CD4-positive, alpha-beta memory T cell (primary cell): Measurements from ENCODE around the gene C1GALT1. TPM values are rescaled to one million over a fixed set of nuclear protein-coding genes. Genes with fewer than 3 reads are reported as not detected.

Experiments used
- CTCF ChIA-PET: fragments of 350-600 bp; sonication (Branson Sonifier 250); formaldehyde crosslinking; loops from one replicate; lab custom pipeline; 2021; ENCODE audit warnings: inconsistent platforms; ENCODE audit not compliant: partially characterized antibody; lab: Charles Lee
- POLR2A ChIA-PET: fragments of 350-600 bp; sonication (Branson Sonifier 250); formaldehyde crosslinking; loops from one replicate; lab custom pipeline; 2021; ENCODE audit not compliant: partially characterized antibody; lab: Charles Lee
- DNase-seq, 5 donors: peaks; one replicate each; pipeline versions ENCODE4 v3.0.0 to v3.0.0-alpha.2; 2020 to 2022; ENCODE audit warnings: mixed read lengths in 1 of 5
- H3K27ac ChIP-seq: one replicate; pipeline ENCODE4 v1.7.0; 2013; ENCODE audit warnings: low read depth, low read length
- H3K27me3 ChIP-seq: 2 replicates; pipeline ENCODE4 v1.7.0; 2013; ENCODE audit warnings: mild to moderate bottlenecking, low read length, moderate library complexity; ENCODE audit not compliant: insufficient read depth
- H3K36me3 ChIP-seq: 2 replicates; pipeline ENCODE4 v1.7.0; 2013; ENCODE audit warnings: mild to moderate bottlenecking, low read length, moderate library complexity; ENCODE audit not compliant: insufficient read depth
- H3K4me1 ChIP-seq: 2 replicates; pipeline ENCODE4 v1.7.0; 2013; ENCODE audit warnings: mild to moderate bottlenecking, low read length, moderate library complexity; ENCODE audit not compliant: insufficient read depth
- H3K4me3 ChIP-seq, 2 donors: one replicate each; pipeline ENCODE4 v1.7.0; 2013; ENCODE audit warnings: low read length in 2 of 2, mild to moderate bottlenecking in 1 of 2
- H3K9me3 ChIP-seq, 2 donors: one replicate each; pipeline ENCODE4 v1.7.0; 2013; ENCODE audit warnings: low read length in 2 of 2, control low read depth in 1 of 2; ENCODE audit not compliant: control insufficient read depth in 1 of 2
- H3K27ac Mint-ChIP-seq, 7 donors: one replicate each; pipeline ENCODE4 v1.8.0; 2020 to 2021; ENCODE audit warnings: mixed read lengths in 7 of 7, mild to moderate bottlenecking in 6 of 7, inconsistent platforms in 3 of 7, moderate library complexity in 3 of 7
- H3K27me3 Mint-ChIP-seq, 2 donors: one replicate each; pipeline ENCODE4 v1.8.0; 2020 to 2021; ENCODE audit warnings: mixed read lengths in 2 of 2
- H3K36me3 Mint-ChIP-seq, 2 donors: one replicate each; pipeline ENCODE4 v1.8.0; 2020 to 2021; ENCODE audit warnings: mixed read lengths in 2 of 2, inconsistent platforms in 1 of 2, mild to moderate bottlenecking in 1 of 2
- H3K4me1 Mint-ChIP-seq, 4 donors: one replicate each; pipeline ENCODE4 v1.8.0; 2020 to 2021; ENCODE audit warnings: mixed read lengths in 4 of 4, mild to moderate bottlenecking in 1 of 4
- H3K4me3 Mint-ChIP-seq, 8 donors: one replicate each; pipeline ENCODE4 v1.8.0; 2020 to 2021; ENCODE audit warnings: mixed read lengths in 8 of 8, mild to moderate bottlenecking in 7 of 8, moderate library complexity in 6 of 8, inconsistent platforms in 3 of 8
- H3K9me3 Mint-ChIP-seq, 8 donors: one replicate each; pipeline ENCODE4 v1.8.0; 2020 to 2021; ENCODE audit warnings: mixed read lengths in 8 of 8, mild to moderate bottlenecking in 5 of 8, inconsistent platforms in 3 of 8, moderate library complexity in 1 of 8
- intact Hi-C: fragments of 100-400 bp; cut with micrococcal nuclease; formaldehyde crosslinking; loops from one replicate; pipeline ENCODE4 v1.15.1; 2023
- polyA plus RNA-seq, 2 donors: library from polyadenylated mRNA; unstranded; fragments of 300-500 nt; fragmentation: Illumina TruSeq; gene quantifications; one replicate each; pipeline ENCODE4 v1.2.3, GENCODE V29; 2021
- total RNA-seq, 2 experiments: library from RNA; stranded (reverse); gene quantifications; one replicate each; pipeline ENCODE4 v1.2.3, GENCODE V29; 2021

Gene C1GALT1
- total and polyA plus RNA-seq, 4 experiments from 2014 or later: 54.6 to 68.5 (median 58.6) TPM

DNA sequence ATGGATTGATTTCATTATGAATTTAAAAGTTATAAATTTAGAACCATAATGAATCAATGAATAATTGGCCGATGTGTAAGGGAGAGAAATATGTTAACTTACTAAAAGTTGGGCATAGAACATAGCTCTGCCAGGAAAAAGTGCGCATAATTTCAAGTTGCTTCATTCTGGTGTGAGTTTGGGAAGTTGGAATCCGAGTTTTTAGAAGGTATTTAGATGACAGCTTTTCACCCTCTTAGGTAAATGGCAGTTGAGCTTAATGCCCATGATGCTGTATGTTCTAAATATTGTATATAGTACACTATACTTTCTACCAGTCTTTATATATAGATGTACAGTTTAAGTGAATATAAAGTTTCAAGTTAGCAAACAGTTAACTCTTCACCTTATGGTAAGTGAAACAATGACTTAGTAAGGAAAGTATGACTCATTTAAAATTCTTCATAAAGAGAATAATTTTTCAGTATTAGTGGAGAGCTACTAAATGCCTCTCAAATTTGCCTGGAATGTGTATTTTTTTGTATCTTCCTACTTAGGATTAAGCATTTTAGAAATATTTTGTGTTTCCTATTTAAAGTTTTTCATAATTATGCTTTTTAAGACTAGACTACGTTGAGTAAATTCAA, 1.6 kb downstream of the C1GALT1 start:
- CTCF ChIA-PET: interaction anchor here (0.9 to 2.7 kb wide), 6 partner anchors 18 to 358 kb away, joined by 3 to 26 read pairs (median 4); no protein-coding TSS in a partner anchor
- peak overlapping the region; percentile 96 for H3K27ac ChIP-seq
- peaks cover 63% of the 10 kb centered on the region for H3K4me1 ChIP-seq

DNA sequence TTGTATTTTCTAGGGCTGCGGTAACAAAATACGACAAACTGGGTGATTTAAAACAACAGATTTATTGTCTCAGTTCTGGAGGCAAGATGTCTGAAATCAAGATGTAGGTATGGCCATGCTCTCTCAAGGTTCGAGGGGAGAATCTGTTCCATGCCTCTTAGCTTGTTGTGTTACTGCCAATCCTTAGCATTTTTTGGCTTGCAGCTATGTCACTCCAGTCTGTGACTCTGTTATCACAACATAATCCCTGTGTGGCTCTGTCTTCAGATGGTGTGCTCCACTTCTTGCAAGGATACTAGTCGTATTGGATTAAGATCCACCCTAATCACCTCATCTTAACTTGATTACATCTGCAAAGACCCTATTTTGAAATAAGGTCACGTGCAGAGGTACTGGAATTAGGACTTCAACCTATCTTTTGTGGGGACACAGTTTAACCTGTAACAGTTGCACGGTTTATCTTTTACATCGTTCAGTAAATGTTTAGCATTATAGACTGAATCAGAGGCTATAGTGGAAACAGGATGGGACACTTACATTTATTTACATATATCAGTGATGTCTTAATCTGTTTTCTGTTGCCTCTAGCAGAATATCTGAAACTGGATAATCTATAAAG, 3.1 kb downstream of the C1GALT1 start:
- Mint-ChIP-seq H3K36me3 (peaks cover 5 to 11% of the 10 kb centered on the region in 2 donors), H3K27me3 (no peaks in the 10 kb centered on the region), H3K4me3 (peak overlapping the region in 6 of 8 donors; percentile 64 to 96 (median 92)), H3K27ac (peak overlapping the region in 5 of 7 donors; percentile 44 to 94 (median 53)), H3K4me1 (peaks cover 19 to 31% (median 28%) of the 10 kb centered on the region in 4 donors), H3K9me3 (no peaks in the 10 kb centered on the region)
- Histone ChIP-seq H3K27ac (no peak overlapping the region), H3K4me1 (peaks cover 73% of the 10 kb centered on the region), H3K9me3 (no peaks in the 10 kb centered on the region), H3K4me3 (no peak overlapping the region), H3K36me3 (peaks cover 4% of the 10 kb centered on the region), H3K27me3 (no peaks in the 10 kb centered on the region)
- intact Hi-C loops: loop anchor here (10.0 kb wide), 1 partner anchor 949 kb away; no protein-coding TSS in a partner anchor
- ChIA-PET POLR2A (interaction anchor here (6.3 kb wide), 1 partner anchor 26 kb away, joined by 128 read pairs; no protein-coding TSS in a partner anchor), CTCF (interaction anchor here (2.7 kb wide), 1 partner anchor 82 kb away, joined by 26 read pairs; no protein-coding TSS in a partner anchor)
- DNase-seq: no peak

More for the DNA sequence above, 1.6 kb downstream of the C1GALT1 start:
- H3K9me3 Mint-ChIP-seq: no peaks in the 10 kb centered on the region
- H3K4me3 Mint-ChIP-seq: peak overlapping the region; percentile 83 to 96 (median 92)
- intact Hi-C loops: loop anchor here (2.0 to 10.0 kb wide), 6 partner anchors 357 to 1113 kb away; partner anchors contain the start of genes GLCCI1 and MIOS
- POLR2A ChIA-PET: interaction anchor here (1.0 to 6.3 kb wide), 11 partner anchors 7 to 384 kb away, joined by 3 to 128 read pairs (median 10); no protein-coding TSS in a partner anchor
- Histone ChIP-seq H3K4me3 (peak overlapping the region; percentile 55 to 60), H3K9me3 (no peaks in the 10 kb centered on the region), H3K36me3 (peaks cover 4% of the 10 kb centered on the region), H3K27me3 (no peaks in the 10 kb centered on the region)
- H3K4me1 Mint-ChIP-seq: peaks cover 12 to 25% (median 21%) of the 10 kb centered on the region in 4 donors
- no peak for DNase-seq
- H3K27me3 Mint-ChIP-seq: no peaks in the 10 kb centered on the region
- peak overlapping the region; percentile 80 to 95 (median 94) for H3K27ac Mint-ChIP-seq
- H3K36me3 Mint-ChIP-seq: peaks cover 5 to 11% of the 10 kb centered on the region in 2 donors

DNA sequence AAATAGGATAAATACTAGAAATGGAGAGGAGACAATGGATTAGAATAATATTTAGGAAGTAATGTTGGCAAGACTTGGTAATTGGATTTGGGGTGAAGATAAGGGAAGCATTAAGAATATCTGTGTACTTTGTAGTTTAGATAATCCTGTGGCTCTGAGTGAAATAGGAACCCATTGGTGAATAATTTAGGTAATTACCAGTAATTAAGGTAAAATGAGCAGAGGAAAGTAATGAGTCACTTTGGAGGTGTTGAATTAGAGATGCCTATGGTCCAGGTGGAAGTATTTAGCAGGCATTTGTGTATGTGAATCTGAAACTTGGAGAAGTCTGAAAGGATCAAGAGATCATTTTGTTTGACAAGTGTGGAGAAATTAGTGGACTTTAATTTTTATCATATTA, 5.7 kb downstream of the C1GALT1 start:
- Histone ChIP-seq H3K36me3 (peaks cover 4% of the 10 kb centered on the region), H3K4me3 (no peak overlapping the region), H3K27ac (no peak overlapping the region), H3K27me3 (no peaks in the 10 kb centered on the region), H3K9me3 (no peaks in the 10 kb centered on the region), H3K4me1 (peaks cover 79% of the 10 kb centered on the region)
- Mint-ChIP-seq H3K27ac (no peak overlapping the region), H3K4me1 (peaks cover 27 to 38% (median 34%) of the 10 kb centered on the region in 4 donors), H3K27me3 (no peaks in the 10 kb centered on the region), H3K4me3 (no peak overlapping the region), H3K36me3 (peaks cover 10 to 15% of the 10 kb centered on the region in 2 donors), H3K9me3 (no peaks in the 10 kb centered on the region)
- intact Hi-C loops: loop anchor here (10.0 kb wide), 1 partner anchor 947 kb away; no protein-coding TSS in a partner anchor
- no peak for DNase-seq
- ChIA-PET CTCF (interaction anchor here (1.1 to 1.2 kb wide), 3 partner anchors 14 to 85 kb away, joined by 3 to 4 read pairs (median 3); no protein-coding TSS in a partner anchor), POLR2A (interaction anchor here (0.7 to 1.6 kb wide), 2 partner anchors 14 to 72 kb away, joined by 3 to 4 read pairs; no protein-coding TSS in a partner anchor)

DNA sequence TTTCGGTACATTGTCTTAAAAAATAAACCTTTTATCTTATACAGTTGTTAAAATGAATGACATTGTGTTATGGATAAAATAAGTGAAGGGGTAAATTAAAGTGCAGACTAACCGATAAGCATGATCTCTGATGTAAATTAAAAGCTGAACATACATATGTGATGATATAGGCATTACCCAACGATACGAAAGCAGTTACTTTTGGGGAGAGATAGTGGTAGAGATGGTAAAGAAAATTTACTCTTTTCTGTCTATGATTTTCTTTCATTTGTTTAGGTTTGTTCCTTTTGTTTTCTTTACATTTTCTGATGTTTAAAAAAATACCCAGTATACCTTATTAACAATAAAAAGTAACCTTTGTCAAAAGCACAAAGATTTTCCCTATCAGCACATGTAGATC, 6.4 kb downstream of the C1GALT1 start:
- H3K9me3 ChIP-seq: no peaks in the 10 kb centered on the region
- ChIA-PET POLR2A (interaction anchor here (1.6 kb wide), 1 partner anchor 13 kb away, joined by 4 read pairs; no protein-coding TSS in a partner anchor), CTCF (no interaction called here)
- peak overlapping the region in 2 of 7 donors; percentile 4 to 29 for H3K27ac Mint-ChIP-seq
- peaks cover 81% of the 10 kb centered on the region for H3K4me1 ChIP-seq
- H3K36me3 ChIP-seq: peaks cover 4% of the 10 kb centered on the region
- no peak overlapping the region for H3K4me3 ChIP-seq
- no peaks in the 10 kb centered on the region for H3K9me3 Mint-ChIP-seq
- H3K4me3 Mint-ChIP-seq: no peak overlapping the region
- no peak overlapping the region for H3K27ac ChIP-seq
- H3K4me1 Mint-ChIP-seq: peaks cover 32 to 44% (median 38%) of the 10 kb centered on the region in 4 donors
- no peaks in the 10 kb centered on the region for H3K27me3 ChIP-seq
- peaks cover 11 to 15% of the 10 kb centered on the region in 2 donors for H3K36me3 Mint-ChIP-seq
- DNase-seq: no peak
- intact Hi-C loops: loop anchor here (10.0 kb wide), 1 partner anchor 946 kb away; no protein-coding TSS in a partner anchor
- no peaks in the 10 kb centered on the region for H3K27me3 Mint-ChIP-seq

DNA sequence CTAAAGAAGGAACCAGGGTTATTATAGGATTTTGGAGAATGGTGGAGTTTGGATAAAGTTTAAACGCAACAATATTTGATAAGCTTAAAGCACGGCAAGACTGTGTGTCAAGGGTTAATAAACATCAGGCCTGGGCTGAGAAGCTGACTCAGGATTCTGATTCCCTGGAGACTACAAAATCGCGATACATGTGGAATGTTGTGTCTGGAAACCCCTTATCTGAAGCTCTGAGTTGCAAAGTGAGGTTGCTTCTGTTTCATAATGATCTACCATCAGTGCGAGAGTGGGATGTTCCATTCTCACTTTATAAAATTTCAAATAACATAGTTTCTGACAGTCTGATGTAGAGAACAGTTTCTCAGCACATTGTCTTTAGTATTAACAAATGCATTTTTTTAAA, 7.8 kb downstream of the C1GALT1 start:
- POLR2A ChIA-PET: interaction anchor here (0.6 to 3.1 kb wide), 3 partner anchors 8 to 938 kb away, joined by 3 to 14 read pairs (median 3); partner anchors contain the start of gene C1GALT1
- intact Hi-C loops: no loop called here
- Histone ChIP-seq H3K36me3 (peaks cover 4% of the 10 kb centered on the region), H3K4me1 (peaks cover 81% of the 10 kb centered on the region), H3K4me3 (no peak overlapping the region), H3K27me3 (no peaks in the 10 kb centered on the region), H3K27ac (no peak overlapping the region), H3K9me3 (no peaks in the 10 kb centered on the region)
- DNase-seq: no peak
- H3K27ac Mint-ChIP-seq: peak overlapping the region in 2 of 7 donors; percentile 24 to 28
- H3K9me3 Mint-ChIP-seq: no peaks in the 10 kb centered on the region
- no peaks in the 10 kb centered on the region for H3K27me3 Mint-ChIP-seq
- H3K4me3 Mint-ChIP-seq: peak overlapping the region in 1 of 8 donors; percentile 9
- H3K36me3 Mint-ChIP-seq: peaks cover 6 to 11% of the 10 kb centered on the region in 2 donors
- CTCF ChIA-PET: interaction anchor here (1.1 to 1.6 kb wide), 2 partner anchors 8 to 87 kb away, joined by 3 to 5 read pairs; partner anchors contain the start of gene C1GALT1
- H3K4me1 Mint-ChIP-seq: peaks cover 43 to 48% (median 47%) of the 10 kb centered on the region in 4 donors

DNA sequence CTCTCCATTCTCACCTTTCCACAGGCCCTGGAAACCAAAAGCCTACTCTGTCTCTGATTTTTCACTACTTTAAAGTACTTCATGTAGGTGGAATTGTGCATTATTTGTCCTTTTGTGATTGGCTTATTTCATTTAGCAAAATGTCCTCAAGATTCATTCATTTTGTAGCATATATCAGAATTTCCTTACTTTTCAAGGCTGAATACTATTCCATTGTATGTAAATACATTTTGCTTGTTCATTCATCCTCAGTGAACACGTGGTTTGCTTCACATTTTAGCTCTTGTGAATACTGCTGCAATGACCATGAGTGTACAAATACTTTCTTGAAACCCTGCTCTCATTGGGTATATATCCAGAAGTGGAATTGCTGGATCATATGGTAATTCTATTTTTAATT, 8.8 kb downstream of the C1GALT1 start:
- Histone ChIP-seq H3K27ac (no peak overlapping the region), H3K4me3 (no peak overlapping the region), H3K36me3 (no peaks in the 10 kb centered on the region), H3K4me1 (peaks cover 78% of the 10 kb centered on the region), H3K9me3 (no peaks in the 10 kb centered on the region), H3K27me3 (no peaks in the 10 kb centered on the region)
- ChIA-PET POLR2A (interaction anchor here (3.1 kb wide), 1 partner anchor 9 kb away, joined by 14 read pairs; the partner anchor contains the start of gene C1GALT1), CTCF (interaction anchor here (1.6 kb wide), 1 partner anchor 9 kb away, joined by 5 read pairs; the partner anchor contains the start of gene C1GALT1)
- no peaks in the 10 kb centered on the region for H3K27me3 Mint-ChIP-seq
- H3K4me3 Mint-ChIP-seq: no peak overlapping the region
- peaks cover 47 to 55% (median 49%) of the 10 kb centered on the region in 4 donors for H3K4me1 Mint-ChIP-seq
- peak overlapping the region in 1 of 7 donors; percentile 63 for H3K27ac Mint-ChIP-seq
- no peaks in the 10 kb centered on the region for H3K9me3 Mint-ChIP-seq
- DNase-seq: no peak
- peaks cover 6 to 10% of the 10 kb centered on the region in 2 donors for H3K36me3 Mint-ChIP-seq
- intact Hi-C loops: no loop called here
